B cell (primary cell): ENCODE data around the gene CENPO. TPM values are rescaled to one million over a fixed set of nuclear protein-coding genes. Genes with fewer than 3 reads are reported as not detected.

Experiments
- ATAC-seq: fragments of 200-7000 bp; cut with Tn5 transposase; one replicate; pipeline ENCODE4 v1.10.0; 2021; ENCODE audit warnings: low read depth, mild to moderate bottlenecking, moderate number of reproducible peaks, moderate library complexity
- CTCF ChIA-PET: fragments of 350-600 bp; sonication (Branson Sonifier 250); formaldehyde crosslinking; loops from one replicate; lab custom pipeline; 2021; ENCODE audit warnings: antibody characterized with exemption, inconsistent platforms; lab: Charles Lee
- POLR2A ChIA-PET: fragments of 350-600 bp; sonication (Branson Sonifier 250); formaldehyde crosslinking; loops from one replicate; lab custom pipeline; 2021; ENCODE audit warnings: antibody characterized with exemption; lab: Charles Lee
- DNase-seq: peaks from one replicate; pipeline ENCODE4 v3.0.0; 2013
- H2AFZ ChIP-seq: 2 replicates; pipeline ENCODE4 v1.6.1; 2012; ENCODE audit warnings: mild to moderate bottlenecking, low read depth, low read length; ENCODE audit not compliant: insufficient read depth, poor library complexity, severe bottlenecking
- H3K27ac ChIP-seq, 2 donors: 1 replicate in 1 of 2; 2 replicates in 1 of 2; pipeline ENCODE4 v1.5.1; 2012 to 2013; ENCODE audit warnings: low read length in 2 of 2, mild to moderate bottlenecking in 2 of 2, moderate library complexity in 1 of 2
- H3K27me3 ChIP-seq, 4 experiments: fragments of 200-600 bp in 1 of 4; sonication (generic) in 1 of 4; replicated peaks in 1 of 4; 1 replicate in 2 of 4; 2 replicates in 2 of 4; pipeline versions ENCODE4 v1.6.1 to v1.7.0; 2013 to 2016; ENCODE audit warnings: low read length in 3 of 4, mild to moderate bottlenecking in 2 of 4, mixed read lengths in 1 of 4, moderate library complexity in 1 of 4; ENCODE audit not compliant: insufficient read depth in 4 of 4, control insufficient read depth in 3 of 4; ENCODE audit errors: control extremely low read depth in 1 of 4
- H3K36me3 ChIP-seq, 2 experiments: replicated peaks in 1 of 2; 1 replicate in 1 of 2; 2 replicates in 1 of 2; pipeline versions ENCODE4 v1.6.1 to v1.7.1; 2013; ENCODE audit warnings: low read length in 1 of 2; ENCODE audit not compliant: insufficient read depth in 2 of 2, control insufficient read depth in 1 of 2; ENCODE audit errors: control extremely low read depth in 1 of 2, extremely low read depth in 1 of 2
- H3K4me1 ChIP-seq, 2 donors: fragments of 200-600 bp in 1 of 2; sonication (generic) in 1 of 2; 1 replicate in 1 of 2; 2 replicates in 1 of 2; pipeline versions ENCODE4 v1.5.1 to v1.6.1; 2013 to 2017; ENCODE audit warnings: low read length in 2 of 2; ENCODE audit not compliant: control insufficient read depth in 2 of 2, insufficient read depth in 2 of 2
- H3K4me2 ChIP-seq: replicated peaks from 2 replicates; pipeline ENCODE3; 2012; ENCODE audit warnings: mild to moderate bottlenecking, low read depth, low read length; ENCODE audit not compliant: poor library complexity, severe bottlenecking
- H3K4me3 ChIP-seq, 5 experiments: fragments of 200-600 bp in 1 of 5; sonication (generic) in 1 of 5; 1 replicate in 3 of 5; 2 replicates in 2 of 5; pipeline versions ENCODE4 v1.5.1 to v1.7.0; 2011 to 2016; ENCODE audit warnings: low read length in 4 of 5, mild to moderate bottlenecking in 4 of 5, low read depth in 2 of 5, control low read depth in 1 of 5, moderate library complexity in 1 of 5; ENCODE audit not compliant: insufficient read depth in 1 of 5; ENCODE audit errors: control extremely low read depth in 1 of 5, extremely low read depth in 1 of 5
- H3K79me2 ChIP-seq: fragments of 200-600 bp; sonication (generic); one replicate; pipeline ENCODE4 v1.6.0; 2016; ENCODE audit warnings: low read length; ENCODE audit not compliant: control insufficient read depth, insufficient read depth
- H3K9ac ChIP-seq: fragments of 200-600 bp; sonication (generic); 2 replicates; pipeline ENCODE4 v1.6.1; 2017; ENCODE audit warnings: mild to moderate bottlenecking, low read length, moderate library complexity
- H3K9me3 ChIP-seq, 3 donors: one replicate each; pipeline versions ENCODE4 v1.6.1 to v1.7.1; 2013; ENCODE audit warnings: low read length in 2 of 3; ENCODE audit not compliant: control insufficient read depth in 2 of 3, insufficient read depth in 1 of 3; ENCODE audit errors: control extremely low read depth in 1 of 3
- H4K20me1 ChIP-seq: 2 replicates; pipeline ENCODE4 v1.6.0; 2012; ENCODE audit warnings: mild to moderate bottlenecking, low read length; ENCODE audit not compliant: insufficient read depth, control insufficient read depth, poor library complexity, severe bottlenecking
- H3K27ac Mint-ChIP-seq: one replicate; pipeline ENCODE4 v1.8.0; 2021; ENCODE audit warnings: mixed read lengths
- H3K27me3 Mint-ChIP-seq: one replicate; pipeline ENCODE4 v1.8.0; 2021; ENCODE audit warnings: mixed read lengths
- H3K4me1 Mint-ChIP-seq: one replicate; pipeline ENCODE4 v1.8.0; 2021; ENCODE audit warnings: mixed read lengths
- H3K4me3 Mint-ChIP-seq: one replicate; pipeline ENCODE4 v1.8.0; 2021; ENCODE audit warnings: mixed read lengths
- H3K9me3 Mint-ChIP-seq: one replicate; pipeline ENCODE4 v1.8.0; 2022; ENCODE audit warnings: mixed read lengths; ENCODE audit not compliant: insufficient read depth
- CTCF ChIP-seq: fragments of 200-600 bp; IDR thresholded peaks from one replicate; pipeline ENCODE4 v1.8.0; 2022; ENCODE audit warnings: antibody characterized with exemption, mild to moderate bottlenecking
- EZH2 ChIP-seq: IDR thresholded peaks from 2 replicates; pipeline ENCODE4 v1.6.1; 2012; ENCODE audit warnings: borderline replicate concordance, low read depth, mild to moderate bottlenecking, moderate library complexity, low read length; ENCODE audit not compliant: insufficient read depth, poor library complexity, severe bottlenecking
- WGBS: methylation state at CpG from one replicate; pipeline ENCODE4 v1.1.5; 2013; ENCODE audit warnings: missing lambda C conversion rate; ENCODE audit not compliant: insufficient coverage; 5-methylcytosine and 5-hydroxymethylcytosine counted together
- intact Hi-C: fragments of 100-400 bp; cut with micrococcal nuclease; formaldehyde crosslinking; loops from one replicate; pipeline ENCODE4 v1.10.0; 2022
- polyA plus RNA-seq: library from polyadenylated mRNA; depleted of rRNA; stranded (reverse); fragments of >200 nt; gene quantifications from 2 replicates; pipeline ENCODE4 v1.2.3, GENCODE V29; 2012
- total RNA-seq, 2 donors: library from RNA; stranded (reverse); fragments of 120-200 nt in 1 of 2; gene quantifications; 1 replicate in 1 of 2; 2 replicates in 1 of 2; pipeline versions ENCODE4 v1.2.3 to v1.2.4, GENCODE V29; 2013 to 2022

CENPO gene
- total and polyA plus RNA-seq, 2 donors (not counting 1 experiment from before 2014, with no cell fraction given) = 4.5 to 10.4 TPM

- no peak overlapping the region for H3K4me3 Mint-ChIP-seq
- H3K4me1 Mint-ChIP-seq = peaks cover 2% of the 10 kb centered on the region
- Histone ChIP-seq H3K4me3 (no peak overlapping the region), H3K4me2 (no peak overlapping the region), H3K9me3 (no peaks in the 10 kb centered on the region), H3K27me3 (no peaks in the 10 kb centered on the region), H3K27ac (no peak overlapping the region), H3K4me1 (no peaks in the 10 kb centered on the region), H2AFZ (no peak overlapping the region), H4K20me1 (no peaks in the 10 kb centered on the region), H3K79me2 (peaks cover 31% of the 10 kb centered on the region), H3K9ac (no peak overlapping the region), H3K36me3 (peaks cover 0 to 39% of the 10 kb centered on the region in 2 experiments)
- ChIA-PET POLR2A (no interaction called here), CTCF (no interaction called here)
- no CpG with 5 or more reads among the region's 4 CpGs for WGBS
- H3K27me3 Mint-ChIP-seq = no peaks in the 10 kb centered on the region
- DNase-seq = no peak
- TF ChIP-seq CTCF (no peak), EZH2 (no peak)
- H3K9me3 Mint-ChIP-seq = no peaks in the 10 kb centered on the region
- no peak for ATAC-seq
- H3K27ac Mint-ChIP-seq = no peak overlapping the region
- intact Hi-C loops = no loop called here
These were observed 23.7 kb downstream of the CENPO start for GRCh38 chr2:24816884-24817283.

- 92% methylated on average over 8 of the region's 9 CpGs for WGBS
- Mint-ChIP-seq H3K27me3 (no peaks in the 10 kb centered on the region), H3K9me3 (no peaks in the 10 kb centered on the region), H3K4me1 (peaks cover 2% of the 10 kb centered on the region), H3K4me3 (no peak overlapping the region), H3K27ac (no peak overlapping the region)
- no peak for TF ChIP-seq CTCF
- TF ChIP-seq EZH2 = no peak
- ATAC-seq (no peak), DNase-seq (no peak)
- POLR2A ChIA-PET = no interaction called here
- H3K27me3 ChIP-seq = no peaks in the 10 kb centered on the region
- no peak overlapping the region for H3K4me2 ChIP-seq
- no peak overlapping the region for H3K27ac ChIP-seq
- no peaks in the 10 kb centered on the region for H3K9me3 ChIP-seq
- peaks cover 0 to 45% of the 10 kb centered on the region in 2 experiments for H3K36me3 ChIP-seq
- CTCF ChIA-PET = interaction anchor here (0.7 to 1.5 kb wide), 3 partner anchors 10 to 412 kb away, joined by 3 to 9 read pairs (median 9); no protein-coding TSS in a partner anchor
- intact Hi-C loops = no loop called here
- no peak overlapping the region for H2AFZ ChIP-seq
- no peak overlapping the region for H3K9ac ChIP-seq
- H3K4me1 ChIP-seq = no peaks in the 10 kb centered on the region
- H3K4me3 ChIP-seq = no peak overlapping the region
- H3K79me2 ChIP-seq = peaks cover 14% of the 10 kb centered on the region
- no peaks in the 10 kb centered on the region for H4K20me1 ChIP-seq
These were observed 25.5 kb downstream of the CENPO start for GRCh38 chr2:24818721-24819167.
